Subcutaneous abdominal adipose tissue (tissue), 5 donors: ENCODE results near the gene PTDSS2.
A peak's percentile ranks its signal among the peaks of the same experiment; 100 is the strongest.
"Not testable (repeated sequence)": the region's sequence is repeated elsewhere in the genome, so short reads cannot be mapped to it uniquely, and the experiment has no call there.

Source experiments
- H3K27ac ChIP-seq: one replicate; pipeline ENCODE4 v1.7.0; 2013; ENCODE audit warnings: low read depth, mild to moderate bottlenecking, inconsistent platforms, low read length, moderate library complexity
- H3K27me3 ChIP-seq, 5 donors: one replicate each; pipeline ENCODE4 v1.7.0; 2013; ENCODE audit warnings: low read length in 5 of 5, inconsistent platforms in 1 of 5; ENCODE audit not compliant: control insufficient read depth in 5 of 5, insufficient read depth in 4 of 5
- H3K36me3 ChIP-seq, 5 donors: one replicate each; pipeline ENCODE4 v1.7.0; 2013; ENCODE audit warnings: low read length in 5 of 5; ENCODE audit not compliant: control insufficient read depth in 5 of 5, insufficient read depth in 5 of 5
- H3K4me1 ChIP-seq, 5 donors: one replicate each; pipeline ENCODE4 v1.7.0; 2013; ENCODE audit warnings: low read length in 5 of 5, mild to moderate bottlenecking in 3 of 5, moderate library complexity in 1 of 5; ENCODE audit not compliant: control insufficient read depth in 5 of 5, insufficient read depth in 5 of 5
- H3K4me3 ChIP-seq, 5 donors: one replicate each; pipeline ENCODE4 v1.7.0; 2013; ENCODE audit warnings: low read length in 5 of 5, low read depth in 1 of 5
- H3K9ac ChIP-seq, 5 donors: one replicate each; pipeline ENCODE4 v1.7.0; 2013; ENCODE audit warnings: low read length in 5 of 5, mild to moderate bottlenecking in 4 of 5, moderate library complexity in 3 of 5
- H3K9me3 ChIP-seq, 5 donors: one replicate each; pipeline ENCODE4 v1.7.0; 2013; ENCODE audit warnings: low read length in 5 of 5; ENCODE audit not compliant: control insufficient read depth in 5 of 5
- donor health status: healthy.
- donor health status: healthy.
- donor health status: healthy.
- donor health status: healthy.
- donor health status: healthy.

Gene PTDSS2

GRCh38 chr11:515131-515530 lies 65.1 kb downstream of the PTDSS2 start:
- Histone ChIP-seq H3K4me1 (peaks cover 0 to 7% (median 4%) of the 10 kb centered on the region in 5 donors), H3K4me3 (no peak overlapping the region), H3K36me3 (peaks cover 0 to 28% (median 8%) of the 10 kb centered on the region in 5 donors), H3K9me3 (peaks cover 0 to 3% (median 0%) of the 10 kb centered on the region in 5 donors), H3K9ac (no peak overlapping the region), H3K27me3 (no peaks in the 10 kb centered on the region), H3K27ac (no peak overlapping the region)

- Histone ChIP-seq H3K9me3 (peaks cover 0 to 3% (median 0%) of the 10 kb centered on the region in 5 donors), H3K27me3 (no peaks in the 10 kb centered on the region), H3K4me1 (peaks cover 0 to 7% (median 4%) of the 10 kb centered on the region in 5 donors), H3K36me3 (peaks cover 0 to 25% (median 8%) of the 10 kb centered on the region in 5 donors), H3K27ac (no peak overlapping the region), H3K9ac (no peak overlapping the region), H3K4me3 (no peak overlapping the region)
These were observed 66.3 kb downstream of the PTDSS2 start for GRCh38 chr11:516400-516799.

- H3K4me1 ChIP-seq, H3K9ac ChIP-seq, H3K4me3 ChIP-seq, H3K9me3 ChIP-seq, H3K27me3 ChIP-seq, H3K27ac ChIP-seq: not testable (repeated sequence)
- peaks cover 0 to 22% (median 4%) of the 10 kb centered on the region in 5 donors for H3K36me3 ChIP-seq
These were observed 67.0 kb downstream of the PTDSS2 start for GRCh38 chr11:516918-517685.

GRCh38 chr11:518463-519202 lies 68.6 kb downstream of the PTDSS2 start:
- no peak overlapping the region for H3K27ac ChIP-seq
- peak overlapping the region in 3 of 5 donors; percentile 50 to 52 (median 50) for H3K4me3 ChIP-seq
- H3K27me3 ChIP-seq: no peaks in the 10 kb centered on the region
- H3K9ac ChIP-seq: peak overlapping the region in 1 of 5 donors; percentile 25
- H3K36me3 ChIP-seq: peaks cover 0 to 11% (median 4%) of the 10 kb centered on the region in 5 donors
- H3K4me1 ChIP-seq: peaks cover 0 to 7% (median 4%) of the 10 kb centered on the region in 5 donors
- H3K9me3 ChIP-seq: peaks cover 0 to 3% (median 0%) of the 10 kb centered on the region in 5 donors

- Histone ChIP-seq H3K4me3 (no peak overlapping the region), H3K27me3 (no peaks in the 10 kb centered on the region), H3K4me1 (peaks cover 0 to 7% (median 4%) of the 10 kb centered on the region in 5 donors), H3K9me3 (peaks cover 0 to 3% (median 0%) of the 10 kb centered on the region in 5 donors), H3K9ac (no peak overlapping the region), H3K27ac (no peak overlapping the region), H3K36me3 (no peaks in the 10 kb centered on the region)
These were observed 70.5 kb downstream of the PTDSS2 start for GRCh38 chr11:520428-521176.

- Histone ChIP-seq H3K4me3 (no peak overlapping the region), H3K36me3 (no peaks in the 10 kb centered on the region)
These were observed 71.2 kb downstream of the PTDSS2 start for GRCh38 chr11:521177-521688.

GRCh38 chr11:526192-526591 lies 76.1 kb downstream of the PTDSS2 start:
- H3K4me1 ChIP-seq: no peaks in the 10 kb centered on the region
- no peak overlapping the region for H3K27ac ChIP-seq
- H3K36me3 ChIP-seq: peaks cover 0 to 11% (median 5%) of the 10 kb centered on the region in 5 donors
- no peak overlapping the region for H3K9ac ChIP-seq
- no peaks in the 10 kb centered on the region for H3K9me3 ChIP-seq
- no peak overlapping the region for H3K4me3 ChIP-seq
- no peaks in the 10 kb centered on the region for H3K27me3 ChIP-seq

More at GRCh38 chr11:521177-521688, 71.2 kb downstream of the PTDSS2 start:
- Histone ChIP-seq H3K27ac (no peak overlapping the region), H3K4me1 (peaks cover 0 to 7% (median 4%) of the 10 kb centered on the region in 5 donors), H3K9me3 (peaks cover 0 to 3% (median 0%) of the 10 kb centered on the region in 5 donors), H3K27me3 (no peaks in the 10 kb centered on the region), H3K9ac (no peak overlapping the region)

- Histone ChIP-seq H3K36me3 (peaks cover 0 to 32% (median 23%) of the 10 kb centered on the region in 5 donors), H3K9me3 (no peaks in the 10 kb centered on the region), H3K9ac (no peak overlapping the region), H3K4me3 (no peak overlapping the region), H3K27ac (no peak overlapping the region), H3K27me3 (no peaks in the 10 kb centered on the region), H3K4me1 (peaks cover 0 to 15% (median 3%) of the 10 kb centered on the region in 5 donors)
These were observed 78.2 kb downstream of the PTDSS2 start for GRCh38 chr11:528166-528814.
